DOHH2 (cell line): ENCODE results near the gene GSAP.

Experiments
- H3F3A ChIP-seq: fragments of 200-600 bp; sonication (generic), shearing (Covaris generic); 2 replicates; pipeline ENCODE4 v1.6.0; 2016; ENCODE audit warnings: antibody characterized with exemption, mild to moderate bottlenecking; ENCODE audit not compliant: control insufficient read depth, insufficient read depth
- H3K27ac ChIP-seq: fragments of 200-600 bp; sonication (generic); 2 replicates; pipeline ENCODE4 v1.5.1; 2014; ENCODE audit warnings: low read depth, mild to moderate bottlenecking, low read length, moderate library complexity
- H3K27me3 ChIP-seq: fragments of 200-600 bp; sonication (generic); 2 replicates; pipeline ENCODE4 v1.6.1; 2014; ENCODE audit warnings: mild to moderate bottlenecking, low read length, mixed read lengths; ENCODE audit not compliant: control insufficient read depth
- H3K36me3 ChIP-seq: fragments of 200-600 bp; sonication (generic); 2 replicates; pipeline ENCODE4 v1.6.1; 2014; ENCODE audit warnings: mild to moderate bottlenecking, low read length, moderate library complexity, mixed read lengths; ENCODE audit not compliant: control insufficient read depth
- H3K4me1 ChIP-seq: fragments of 200-600 bp; sonication (generic); 2 replicates; pipeline ENCODE4 v1.6.1; 2014; ENCODE audit warnings: mild to moderate bottlenecking, low read length, mixed read lengths; ENCODE audit not compliant: control insufficient read depth
- H3K4me2 ChIP-seq: fragments of 200-600 bp; sonication (generic); 2 replicates; pipeline ENCODE4 v1.6.0; 2014; ENCODE audit warnings: mild to moderate bottlenecking, low read length, moderate library complexity
- H3K4me3 ChIP-seq: fragments of 200-600 bp; sonication (generic); 2 replicates; pipeline ENCODE4 v1.5.1; 2014; ENCODE audit warnings: mild to moderate bottlenecking, low read length, mixed read lengths
- H3K79me2 ChIP-seq: fragments of 200-600 bp; sonication (generic); 2 replicates; pipeline ENCODE4 v1.6.1; 2014; ENCODE audit warnings: mild to moderate bottlenecking, low read length, mixed read lengths; ENCODE audit not compliant: control insufficient read depth
- H3K9me2 ChIP-seq: fragments of 200-600 bp; sonication (generic); replicated peaks from 2 replicates; pipeline ENCODE4 v1.6.1; 2014; ENCODE audit warnings: mild to moderate bottlenecking, low read length, mixed read lengths; ENCODE audit not compliant: control insufficient read depth
- H3K9me3 ChIP-seq: fragments of 200-600 bp; sonication (generic); 2 replicates; pipeline ENCODE4 v1.6.1; 2014; ENCODE audit warnings: antibody characterized with exemption, low read length, mixed read lengths; ENCODE audit not compliant: control insufficient read depth, insufficient read depth
- H4K20me1 ChIP-seq: fragments of 200-600 bp; sonication (generic); 2 replicates; pipeline ENCODE4 v1.6.0; 2014; ENCODE audit warnings: low read depth, mild to moderate bottlenecking, antibody characterized with exemption, low read length, moderate library complexity; ENCODE audit not compliant: control insufficient read depth, insufficient read depth
- EZH2phosphoT487 ChIP-seq: fragments of 200-600 bp; sonication (generic); IDR thresholded peaks from 2 replicates; pipeline ENCODE4 v1.6.1; 2017; ENCODE audit warnings: borderline replicate concordance, mild to moderate bottlenecking, antibody characterized with exemption, low read length, moderate library complexity, mixed read lengths
- TF ChIP-seq, protein P1 (sequence below): fragments of 200-600 bp; sonication (generic); IDR thresholded peaks from one replicate; pipeline ENCODE4 v1.5.1; 2014; ENCODE audit warnings: antibody characterized with exemption, mild to moderate bottlenecking, low read depth, low read length; ENCODE audit not compliant: poor library complexity, severe bottlenecking

GSAP gene

DNA sequence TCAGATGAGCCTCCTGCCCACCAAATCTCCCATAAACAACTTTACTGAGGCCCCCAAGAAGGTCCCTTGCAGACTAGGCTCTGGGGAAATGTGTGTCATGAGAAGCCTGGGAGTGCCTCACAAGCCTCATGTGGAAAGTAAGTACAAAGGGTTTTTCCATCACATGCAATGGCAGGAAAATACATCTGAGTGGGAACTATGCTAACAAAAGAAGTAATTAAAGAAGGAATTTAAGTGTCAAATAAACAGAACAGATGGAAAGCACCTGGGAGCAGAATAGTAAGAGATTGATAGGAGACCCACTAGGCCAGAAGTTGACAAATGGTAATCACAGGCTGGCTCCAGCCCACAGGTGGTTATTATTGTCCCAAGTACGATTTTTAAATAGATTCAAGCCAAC is 20.5 kb downstream of the GSAP start:
- Histone ChIP-seq H3K79me2 (no peaks in the 10 kb centered on the region), H3K9me3 (no peaks in the 10 kb centered on the region), H3K27me3 (no peaks in the 10 kb centered on the region; the same call in 1 of the 2 replicates), H3K36me3 (no peaks in the 10 kb centered on the region), H3F3A (no peaks in the 10 kb centered on the region), H3K4me3 (no peak overlapping the region), H3K27ac (no peak overlapping the region), H3K4me1 (no peaks in the 10 kb centered on the region), H4K20me1 (no peaks in the 10 kb centered on the region), H3K9me2 (no peaks in the 10 kb centered on the region; the same call in 1 of the 2 replicates), H3K4me2 (no peak overlapping the region)
- no peak for TF ChIP-seq EZH2phosphoT487
- TF ChIP-seq, protein P1, sequence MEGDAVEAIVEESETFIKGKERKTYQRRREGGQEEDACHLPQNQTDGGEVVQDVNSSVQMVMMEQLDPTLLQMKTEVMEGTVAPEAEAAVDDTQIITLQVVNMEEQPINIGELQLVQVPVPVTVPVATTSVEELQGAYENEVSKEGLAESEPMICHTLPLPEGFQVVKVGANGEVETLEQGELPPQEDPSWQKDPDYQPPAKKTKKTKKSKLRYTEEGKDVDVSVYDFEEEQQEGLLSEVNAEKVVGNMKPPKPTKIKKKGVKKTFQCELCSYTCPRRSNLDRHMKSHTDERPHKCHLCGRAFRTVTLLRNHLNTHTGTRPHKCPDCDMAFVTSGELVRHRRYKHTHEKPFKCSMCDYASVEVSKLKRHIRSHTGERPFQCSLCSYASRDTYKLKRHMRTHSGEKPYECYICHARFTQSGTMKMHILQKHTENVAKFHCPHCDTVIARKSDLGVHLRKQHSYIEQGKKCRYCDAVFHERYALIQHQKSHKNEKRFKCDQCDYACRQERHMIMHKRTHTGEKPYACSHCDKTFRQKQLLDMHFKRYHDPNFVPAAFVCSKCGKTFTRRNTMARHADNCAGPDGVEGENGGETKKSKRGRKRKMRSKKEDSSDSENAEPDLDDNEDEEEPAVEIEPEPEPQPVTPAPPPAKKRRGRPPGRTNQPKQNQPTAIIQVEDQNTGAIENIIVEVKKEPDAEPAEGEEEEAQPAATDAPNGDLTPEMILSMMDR, result no peak

DNA sequence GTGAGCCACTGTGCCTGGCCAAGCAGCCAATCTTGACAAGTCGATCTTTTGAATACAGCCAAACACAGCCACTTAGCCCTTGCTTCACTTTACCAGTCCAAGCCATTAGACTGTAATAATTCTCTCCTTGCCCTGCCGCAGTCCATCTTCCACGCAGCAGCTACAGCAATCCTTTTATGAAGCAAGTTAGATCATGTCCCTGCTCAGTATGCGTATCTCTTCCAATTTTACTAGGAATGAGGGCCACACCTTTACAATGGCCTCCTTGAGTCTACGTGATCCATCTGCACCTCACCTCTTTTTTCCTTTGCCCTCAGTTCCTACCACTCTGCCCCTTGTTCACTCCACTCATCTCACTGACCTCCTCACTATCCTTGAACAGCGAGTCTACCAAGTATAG is 22.2 kb downstream of the GSAP start:
- Histone ChIP-seq H3K9me2 (no peaks in the 10 kb centered on the region; the same call in 1 of the 2 replicates), H3K27ac (no peak overlapping the region), H3K9me3 (no peaks in the 10 kb centered on the region), H3K36me3 (no peaks in the 10 kb centered on the region), H3K4me2 (no peak overlapping the region), H3K79me2 (no peaks in the 10 kb centered on the region), H3F3A (no peaks in the 10 kb centered on the region), H3K4me3 (no peak overlapping the region), H4K20me1 (no peaks in the 10 kb centered on the region), H3K27me3 (no peaks in the 10 kb centered on the region; the same call in 1 of the 2 replicates), H3K4me1 (no peaks in the 10 kb centered on the region)
- TF ChIP-seq, protein P1, result no peak
- no peak for TF ChIP-seq EZH2phosphoT487

DNA sequence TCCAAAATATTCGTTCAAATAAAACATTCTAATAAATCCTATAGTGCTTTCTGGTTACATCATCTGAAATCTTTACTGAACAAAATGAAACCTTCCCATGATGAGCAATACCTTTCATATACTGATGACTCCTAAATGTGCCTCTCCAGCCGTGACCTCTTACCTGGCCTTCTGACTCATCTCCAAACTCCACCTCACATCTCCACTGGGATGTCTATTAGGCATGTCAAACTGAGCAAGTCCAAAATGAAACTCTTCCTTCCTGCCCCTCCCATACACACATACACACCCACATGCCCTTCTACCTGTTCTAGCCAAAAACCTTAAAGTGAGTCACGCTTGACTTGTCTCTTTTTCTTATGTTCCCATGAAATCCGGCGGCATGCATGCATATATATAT is 22.9 kb downstream of the GSAP start:
- H3K4me3 ChIP-seq, result no peak overlapping the region
- H3K9me3 ChIP-seq, result no peaks in the 10 kb centered on the region
- H4K20me1 ChIP-seq, result no peaks in the 10 kb centered on the region
- H3K4me2 ChIP-seq, result no peak overlapping the region
- H3K9me2 ChIP-seq, result no peaks in the 10 kb centered on the region; the same call in 1 of the 2 replicates
- H3K27ac ChIP-seq, result no peak overlapping the region
- H3K4me1 ChIP-seq, result no peaks in the 10 kb centered on the region
- TF ChIP-seq EZH2phosphoT487, result no peak
- TF ChIP-seq, protein P1, result no peak
- no peaks in the 10 kb centered on the region; the same call in 1 of the 2 replicates for H3K27me3 ChIP-seq
- no peaks in the 10 kb centered on the region for H3K36me3 ChIP-seq
- no peaks in the 10 kb centered on the region for H3F3A ChIP-seq
- no peaks in the 10 kb centered on the region for H3K79me2 ChIP-seq
